Measurements from ENCODE around the gene TGFB2. TPM values are rescaled to one million over a fixed set of nuclear protein-coding genes. Genes with fewer than 3 reads are reported as not detected.

Gene TGFB2
- total RNA-seq = 1 to 10 TPM; 3.3 to 9.4 (median 6.8) TPM

DNA sequence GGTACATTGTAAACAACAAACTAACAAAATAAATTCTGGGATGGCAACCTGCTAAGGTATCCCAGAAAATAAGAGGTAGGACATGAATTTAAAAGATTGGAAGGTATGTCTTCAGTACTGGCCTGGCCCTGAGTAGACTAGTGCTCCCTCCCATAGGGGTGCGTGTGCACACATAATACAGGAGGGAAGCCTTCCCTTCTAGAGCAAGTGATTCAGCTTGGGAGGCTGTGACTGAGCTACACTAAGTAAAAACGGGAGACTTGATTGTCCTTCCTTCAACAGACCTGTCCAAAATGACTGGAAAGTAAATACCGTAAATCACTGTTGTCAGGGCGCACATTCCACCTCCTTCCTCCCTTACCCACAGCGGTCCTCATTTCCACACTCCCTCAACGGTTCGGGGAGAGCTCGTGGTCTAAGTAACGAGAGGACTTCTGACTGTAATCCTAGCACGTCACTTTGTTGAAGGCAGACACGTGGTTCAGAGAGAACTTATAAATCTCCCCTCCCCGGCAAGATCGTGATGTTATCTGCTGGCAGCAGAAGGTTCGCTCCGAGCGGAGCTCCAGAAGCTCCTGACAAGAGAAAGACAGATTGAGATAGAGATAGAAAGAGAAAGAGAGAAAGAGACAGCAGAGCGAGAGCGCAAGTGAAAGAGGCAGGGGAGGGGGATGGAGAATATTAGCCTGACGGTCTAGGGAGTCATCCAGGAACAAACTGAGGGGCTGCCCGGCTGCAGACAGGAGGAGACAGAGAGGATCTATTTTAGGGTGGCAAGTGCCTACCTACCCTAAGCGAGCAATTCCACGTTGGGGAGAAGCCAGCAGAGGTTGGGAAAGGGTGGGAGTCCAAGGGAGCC is at the start of gene TGFB2:
Gene TGFB2 (plus strand): TSS at position 523 of the 859 bp plus-strand sequence. CDS start 1,366 bp downstream, outside the sequence.
- H3K9me3 ChIP-seq = no peaks in the 10 kb centered on the region
- 2 to 4% methylated on average over 7 to 20 of the region's 22 CpGs for WGBS, 2 donors (ENCODE audit: low coverage in 1 of 2)
- TF ChIP-seq POLR2A (IDR thresholded peaks at IDR 0.05) = peak; percentile 55 to 69
- TF ChIP-seq POLR2AphosphoS5 (IDR thresholded peaks at IDR 0.05) = peak; percentile 87
- no peak for TF ChIP-seq EP300 (IDR thresholded peaks at IDR 0.05)
- TF ChIP-seq, protein P1, sequence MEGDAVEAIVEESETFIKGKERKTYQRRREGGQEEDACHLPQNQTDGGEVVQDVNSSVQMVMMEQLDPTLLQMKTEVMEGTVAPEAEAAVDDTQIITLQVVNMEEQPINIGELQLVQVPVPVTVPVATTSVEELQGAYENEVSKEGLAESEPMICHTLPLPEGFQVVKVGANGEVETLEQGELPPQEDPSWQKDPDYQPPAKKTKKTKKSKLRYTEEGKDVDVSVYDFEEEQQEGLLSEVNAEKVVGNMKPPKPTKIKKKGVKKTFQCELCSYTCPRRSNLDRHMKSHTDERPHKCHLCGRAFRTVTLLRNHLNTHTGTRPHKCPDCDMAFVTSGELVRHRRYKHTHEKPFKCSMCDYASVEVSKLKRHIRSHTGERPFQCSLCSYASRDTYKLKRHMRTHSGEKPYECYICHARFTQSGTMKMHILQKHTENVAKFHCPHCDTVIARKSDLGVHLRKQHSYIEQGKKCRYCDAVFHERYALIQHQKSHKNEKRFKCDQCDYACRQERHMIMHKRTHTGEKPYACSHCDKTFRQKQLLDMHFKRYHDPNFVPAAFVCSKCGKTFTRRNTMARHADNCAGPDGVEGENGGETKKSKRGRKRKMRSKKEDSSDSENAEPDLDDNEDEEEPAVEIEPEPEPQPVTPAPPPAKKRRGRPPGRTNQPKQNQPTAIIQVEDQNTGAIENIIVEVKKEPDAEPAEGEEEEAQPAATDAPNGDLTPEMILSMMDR (IDR thresholded peaks at IDR 0.05) = no peak
- peak; percentile 75 for ATAC-seq
- H3K4me3 ChIP-seq = peak within 1 kb of the TSS; percentile 55 to 77
- peaks cover 3 to 38% (median 10%) of the 10 kb centered on the region in 3 donors for H3K4me1 ChIP-seq
- H3K27me3 ChIP-seq = no peaks in the 10 kb centered on the region
- no peaks in the 10 kb centered on the region for H3K36me3 ChIP-seq
- H3K27ac ChIP-seq = peak within 1 kb of the TSS; percentile 19 to 89 (median 84)

DNA sequence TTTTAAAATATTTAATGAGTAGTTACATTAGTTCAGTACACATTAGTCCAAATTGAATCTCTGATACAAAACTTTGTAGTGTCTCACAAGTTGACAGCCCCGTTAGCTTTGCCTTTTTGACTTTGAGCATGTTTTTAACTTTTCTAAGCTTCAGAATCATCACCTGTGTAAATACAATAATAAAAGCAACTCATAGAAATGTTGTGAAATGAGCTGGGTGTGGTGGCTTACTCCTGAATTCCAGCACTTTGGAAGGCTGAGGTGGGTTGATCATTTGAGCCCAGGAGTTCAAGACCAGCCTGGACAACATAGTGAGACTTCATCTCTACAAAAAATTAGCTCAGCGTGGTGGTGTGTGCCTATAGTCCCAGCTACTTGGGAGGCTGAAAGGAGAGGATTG is 49.0 kb upstream of the TGFB2 start:
- TF ChIP-seq POLR2A (IDR thresholded peaks at IDR 0.05) (no peak), EP300 (IDR thresholded peaks at IDR 0.05) (no peak), POLR2AphosphoS5 (IDR thresholded peaks at IDR 0.05) (no peak)
- TF ChIP-seq, protein P1 (IDR thresholded peaks at IDR 0.05) = no peak
- no peak overlapping the region for H3K4me3 ChIP-seq
- no peaks in the 10 kb centered on the region for H3K27me3 ChIP-seq
- no peaks in the 10 kb centered on the region for H3K9me3 ChIP-seq
- H3K4me1 ChIP-seq = no peaks in the 10 kb centered on the region
- H3K27ac ChIP-seq = no peak overlapping the region
- no peak for ATAC-seq
- WGBS, 2 donors (ENCODE audit: low coverage in 1 of 2) = 89 to 93% methylated on average over 2 of the region's 2 CpGs
- peaks cover 0 to 9% of the 10 kb centered on the region in 2 donors for H3K36me3 ChIP-seq

DNA sequence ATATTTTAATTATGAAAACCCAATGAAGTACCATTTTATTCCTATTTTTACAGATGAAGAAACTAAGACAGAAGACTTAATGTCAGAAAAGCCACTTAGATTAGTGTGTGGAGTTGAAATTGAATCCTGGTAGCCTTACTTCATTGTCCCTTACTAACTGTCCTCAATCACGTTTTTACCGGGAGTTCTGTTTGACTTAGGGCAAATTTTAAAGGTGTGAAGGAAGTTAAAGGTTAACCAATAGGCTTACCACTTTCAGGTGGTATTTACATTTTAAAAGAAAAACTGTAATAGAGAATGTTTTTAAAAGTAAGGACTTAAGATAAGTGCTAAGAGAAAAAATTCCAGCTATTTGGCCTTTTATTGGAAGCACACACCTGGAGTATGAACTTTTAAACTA is 47.7 kb upstream of the TGFB2 start:
- Histone ChIP-seq H3K4me1 (no peaks in the 10 kb centered on the region), H3K4me3 (no peak overlapping the region), H3K9me3 (no peaks in the 10 kb centered on the region), H3K36me3 (peaks cover 0 to 10% of the 10 kb centered on the region in 2 donors), H3K27me3 (no peaks in the 10 kb centered on the region), H3K27ac (no peak overlapping the region)
- TF ChIP-seq EP300 (IDR thresholded peaks at IDR 0.05) = no peak
- no peak for TF ChIP-seq POLR2AphosphoS5 (IDR thresholded peaks at IDR 0.05)
- no peak for TF ChIP-seq POLR2A (IDR thresholded peaks at IDR 0.05)
- TF ChIP-seq, protein P1 (IDR thresholded peaks at IDR 0.05) = no peak
- 58% methylated on average over 2 of the region's 2 CpGs; no CpG with 5 or more reads in 1 of the 2 donors for WGBS, 2 donors (ENCODE audit: low coverage in 1 of 2)
- ATAC-seq = no peak

DNA sequence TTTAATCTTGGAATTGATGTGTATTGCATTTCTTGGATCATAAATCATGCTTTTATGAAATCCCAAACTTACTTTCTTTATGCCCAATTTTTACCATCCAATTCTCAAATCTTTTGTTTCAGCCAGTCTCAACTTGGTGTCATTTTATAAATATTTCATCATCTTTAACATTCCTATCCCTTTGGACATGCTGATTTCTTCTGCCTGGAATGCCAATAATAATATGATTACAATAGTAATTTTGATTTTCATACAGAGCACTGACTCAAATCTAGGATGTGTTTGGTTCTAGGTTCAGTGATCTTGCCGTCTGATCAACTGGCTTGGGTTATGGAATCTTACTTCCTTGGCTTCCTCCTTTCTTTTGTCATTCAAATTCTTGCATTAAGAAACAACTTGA is 47.3 kb upstream of the TGFB2 start:
- Histone ChIP-seq H3K4me1 (no peaks in the 10 kb centered on the region), H3K9me3 (no peaks in the 10 kb centered on the region), H3K36me3 (peaks cover 0 to 13% of the 10 kb centered on the region in 2 donors), H3K27me3 (no peaks in the 10 kb centered on the region), H3K4me3 (no peak overlapping the region), H3K27ac (no peak overlapping the region)
- WGBS, 2 donors (ENCODE audit: low coverage in 1 of 2) = 82 to 85% methylated on average over 1 of the region's 1 CpG
- ATAC-seq = no peak
- TF ChIP-seq POLR2A (IDR thresholded peaks at IDR 0.05) (no peak), EP300 (IDR thresholded peaks at IDR 0.05) (no peak), POLR2AphosphoS5 (IDR thresholded peaks at IDR 0.05) (no peak)
- TF ChIP-seq, protein P1 (IDR thresholded peaks at IDR 0.05) = no peak

DNA sequence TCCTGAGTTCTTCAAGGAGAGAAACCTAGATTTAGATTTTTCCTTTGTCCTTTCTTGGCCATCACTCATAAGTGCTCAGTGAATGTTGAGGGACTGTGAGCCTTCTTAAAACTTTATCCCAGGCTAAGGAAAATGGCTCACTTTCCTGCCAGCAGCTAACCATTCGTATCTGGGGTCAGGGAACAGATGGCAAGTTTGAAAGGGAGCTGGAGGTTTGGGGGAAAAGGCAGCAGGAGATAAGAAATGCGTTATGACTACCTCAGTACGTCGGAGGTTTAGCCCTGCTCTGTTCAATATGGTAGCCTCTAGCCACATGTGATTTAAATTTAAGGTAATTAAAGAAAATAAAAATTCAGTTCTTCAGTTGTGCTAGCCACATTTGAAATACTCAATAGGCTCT is 46.7 kb upstream of the TGFB2 start:
- Histone ChIP-seq H3K27me3 (no peaks in the 10 kb centered on the region), H3K36me3 (peaks cover 0 to 19% of the 10 kb centered on the region in 2 donors), H3K4me3 (no peak overlapping the region), H3K4me1 (no peaks in the 10 kb centered on the region), H3K9me3 (no peaks in the 10 kb centered on the region), H3K27ac (no peak overlapping the region)
- no peak for ATAC-seq
- TF ChIP-seq POLR2AphosphoS5 (IDR thresholded peaks at IDR 0.05) (no peak), POLR2A (IDR thresholded peaks at IDR 0.05) (no peak), EP300 (IDR thresholded peaks at IDR 0.05) (no peak)
- TF ChIP-seq, protein P1 (IDR thresholded peaks at IDR 0.05) = no peak
- WGBS, 2 donors (ENCODE audit: low coverage in 1 of 2) = 73 to 78% methylated on average over 3 to 4 of the region's 4 CpGs

Data from gastroesophageal sphincter (tissue), 4 donors.